HEK293 (cell line): ENCODE results near the gene MISP3.

ENCODE experiments used
- CTCF ChIA-PET: fragments of 350-600 bp; formaldehyde crosslinking; extraction: SDS; loops from one replicate; lab custom pipeline; 2021; ENCODE audit warnings: antibody characterized with exemption; lab: Yijun Ruan, JAX
- POLR2A ChIA-PET: fragments of 300-600 bp; formaldehyde crosslinking; extraction: SDS; loops from one replicate; lab custom pipeline; 2020; ENCODE audit warnings: antibody characterized with exemption, inconsistent platforms; lab: Yijun Ruan, JAX
- H3K27ac ChIP-seq: fragments of 200-500 bp; sonication (Bioruptor generic); 2 replicates; pipeline ENCODE4 v1.5.1; 2014; ENCODE audit warnings: low read depth, low read length, control low read depth, inconsistent platforms; ENCODE audit errors: extremely low read depth
- H3K36me3 ChIP-seq, 2 experiments: fragments of 200-500 bp in 1 of 2; sonication (Bioruptor generic) in 1 of 2; 1 replicate in 1 of 2; 2 replicates in 1 of 2; pipeline ENCODE4 v1.5.1; 2014 to 2017; ENCODE audit warnings: inconsistent platforms in 2 of 2, low read length in 2 of 2; ENCODE audit not compliant: control insufficient read depth in 2 of 2, insufficient read depth in 1 of 2
- H3K4me1 ChIP-seq: fragments of 200-500 bp; sonication (Bioruptor generic); 2 replicates; pipeline ENCODE4 v1.5.1; 2014; ENCODE audit warnings: mild to moderate bottlenecking, low read length, inconsistent platforms; ENCODE audit not compliant: control insufficient read depth, insufficient read depth
- H3K4me3 ChIP-seq: 2 replicates; pipeline ENCODE4 v1.5.1; 2011; ENCODE audit warnings: low read depth, mild to moderate bottlenecking, control low read depth, low read length, moderate library complexity
- H3K9me3 ChIP-seq: fragments of 200-500 bp; sonication (Bioruptor generic); 2 replicates; pipeline ENCODE4 v1.5.1; 2014; ENCODE audit warnings: low read depth, low read length, inconsistent platforms; ENCODE audit not compliant: control insufficient read depth, insufficient read depth
- BCL11A ChIP-seq: fragments of 450-650 bp; formaldehyde crosslinking; IDR thresholded peaks from 2 replicates; pipeline ENCODE4 v1.5.1; 2016; ENCODE audit warnings: low read depth, missing biosample characterization, missing genetic modification characterization
- GFI1B ChIP-seq: fragments of 450-650 bp; formaldehyde crosslinking; IDR thresholded peaks from 2 replicates; pipeline ENCODE4 v1.5.1; 2016; ENCODE audit warnings: missing biosample characterization, missing genetic modification characterization
- ZBTB17 ChIP-seq: fragments of 450-650 bp; formaldehyde crosslinking; IDR thresholded peaks from 2 replicates; pipeline ENCODE4 v1.5.1; 2016; ENCODE audit warnings: missing biosample characterization, missing genetic modification characterization
- ZBTB21 ChIP-seq: fragments of 450-650 bp; formaldehyde crosslinking; IDR thresholded peaks from 2 replicates; pipeline ENCODE4 v1.5.1; 2017; ENCODE audit warnings: missing biosample characterization, missing genetic modification characterization
- ZNF169 ChIP-seq: fragments of 450-650 bp; formaldehyde crosslinking; IDR thresholded peaks from 2 replicates; pipeline ENCODE4 v1.5.1; 2016; ENCODE audit warnings: missing biosample characterization, missing genetic modification characterization
- ZNF324 ChIP-seq: fragments of 450-650 bp; formaldehyde crosslinking; IDR thresholded peaks from 2 replicates; pipeline ENCODE4 v1.5.1; 2016; ENCODE audit warnings: missing biosample characterization, missing genetic modification characterization
- ZNF433 ChIP-seq: fragments of 450-650 bp; formaldehyde crosslinking; IDR thresholded peaks from 2 replicates; pipeline ENCODE4 v1.5.1; 2016; ENCODE audit warnings: missing biosample characterization, missing genetic modification characterization, low read depth
- ZNF600 ChIP-seq: fragments of 450-650 bp; formaldehyde crosslinking; IDR thresholded peaks from 2 replicates; pipeline ENCODE4 v1.5.1; 2016; ENCODE audit warnings: missing biosample characterization, missing genetic modification characterization
- ZNF660 ChIP-seq: fragments of 450-650 bp; IDR thresholded peaks from 2 replicates; pipeline ENCODE4 v1.5.1; 2018; ENCODE audit warnings: missing biosample characterization, mild to moderate bottlenecking, missing genetic modification characterization
- ZSCAN30 ChIP-seq: fragments of 450-650 bp; IDR thresholded peaks from 2 replicates; pipeline ENCODE4 v1.5.1; 2018; ENCODE audit warnings: missing biosample characterization, mild to moderate bottlenecking, missing genetic modification characterization, moderate library complexity
- TF ChIP-seq, protein P1 (sequence below): fragments of 450-650 bp; formaldehyde crosslinking; IDR thresholded peaks from 2 replicates; pipeline ENCODE4 v1.5.1; 2016; ENCODE audit warnings: missing biosample characterization, missing genetic modification characterization
- TF ChIP-seq, protein P2 (sequence below): fragments of 450-650 bp; formaldehyde crosslinking; IDR thresholded peaks from 2 replicates; pipeline ENCODE4 v1.5.1; 2016; ENCODE audit warnings: missing biosample characterization, missing genetic modification characterization, low read depth
- TF ChIP-seq, protein P3 (sequence below): fragments of 450-650 bp; formaldehyde crosslinking; IDR thresholded peaks from 2 replicates; pipeline ENCODE4 v1.5.1; 2017; ENCODE audit warnings: missing biosample characterization, missing genetic modification characterization
- TF ChIP-seq, protein P4 (sequence below): fragments of 450-650 bp; formaldehyde crosslinking; IDR thresholded peaks from 2 replicates; pipeline ENCODE4 v1.5.1; 2016; ENCODE audit warnings: missing biosample characterization, missing genetic modification characterization, borderline replicate concordance
- TF ChIP-seq, protein P5 (sequence below): sonication (generic); formaldehyde crosslinking; IDR thresholded peaks from 2 replicates; pipeline ENCODE4 v1.8.1; 2022; ENCODE audit warnings: mild to moderate bottlenecking, moderate library complexity, missing genetic modification reagents
- TF ChIP-seq, protein P6 (sequence below): fragments of 450-650 bp; formaldehyde crosslinking; optimal IDR thresholded peaks from 2 replicates; pipeline ENCODE3; 2016; ENCODE audit warnings: missing biosample characterization, mild to moderate bottlenecking, missing genetic modification characterization

Gene MISP3

DNA sequence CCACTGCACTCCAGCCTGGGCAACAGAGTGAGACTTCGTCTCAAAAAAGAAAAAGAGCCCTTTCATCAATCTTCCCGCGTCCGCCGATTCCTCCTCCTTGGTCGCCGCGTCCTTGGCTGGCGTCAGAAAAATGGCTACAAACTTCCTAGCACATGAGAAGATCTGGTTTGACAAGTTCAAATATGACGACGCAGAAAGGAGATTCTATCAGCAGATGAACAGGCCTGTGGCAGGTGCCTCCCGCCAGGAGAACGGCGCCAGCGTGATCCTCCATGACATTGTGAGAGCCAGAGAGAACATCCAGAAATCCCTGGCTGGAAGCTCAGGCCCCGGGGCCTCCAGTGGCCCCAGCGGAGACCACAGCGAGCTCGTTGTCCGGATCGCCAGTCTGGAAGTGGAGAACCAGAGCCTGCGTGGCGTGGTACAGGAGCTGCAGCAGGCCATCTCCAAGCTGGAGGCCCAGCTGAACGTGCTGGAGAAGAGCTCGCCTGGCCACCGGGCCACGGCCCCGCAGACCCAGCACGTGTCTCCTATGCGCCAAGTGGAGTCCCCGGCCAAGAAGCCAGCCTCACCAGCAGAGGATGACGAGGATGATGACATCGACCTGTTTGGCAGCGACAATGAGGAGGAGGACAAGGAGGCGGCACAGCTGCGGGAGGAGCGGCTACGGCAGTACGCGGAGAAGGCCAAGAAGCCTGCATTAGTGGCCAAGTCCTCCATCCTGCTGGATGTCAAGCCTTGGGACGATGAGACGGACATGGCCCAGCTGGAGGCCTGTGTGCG is 2.1 kb upstream of the MISP3 start:
- TF ChIP-seq GFI1B (tag by site-specific recombination) (no peak), ZNF169 (tag by site-specific recombination) (no peak), ZNF600 (tag by site-specific recombination) (0 out of 2 replicates have a peak, but pooled peaks have one; percentile 26), ZBTB21 (tag by site-specific recombination) (no peak), ZNF324 (tag by site-specific recombination) (no peak)
- TF ChIP-seq, protein P1, sequence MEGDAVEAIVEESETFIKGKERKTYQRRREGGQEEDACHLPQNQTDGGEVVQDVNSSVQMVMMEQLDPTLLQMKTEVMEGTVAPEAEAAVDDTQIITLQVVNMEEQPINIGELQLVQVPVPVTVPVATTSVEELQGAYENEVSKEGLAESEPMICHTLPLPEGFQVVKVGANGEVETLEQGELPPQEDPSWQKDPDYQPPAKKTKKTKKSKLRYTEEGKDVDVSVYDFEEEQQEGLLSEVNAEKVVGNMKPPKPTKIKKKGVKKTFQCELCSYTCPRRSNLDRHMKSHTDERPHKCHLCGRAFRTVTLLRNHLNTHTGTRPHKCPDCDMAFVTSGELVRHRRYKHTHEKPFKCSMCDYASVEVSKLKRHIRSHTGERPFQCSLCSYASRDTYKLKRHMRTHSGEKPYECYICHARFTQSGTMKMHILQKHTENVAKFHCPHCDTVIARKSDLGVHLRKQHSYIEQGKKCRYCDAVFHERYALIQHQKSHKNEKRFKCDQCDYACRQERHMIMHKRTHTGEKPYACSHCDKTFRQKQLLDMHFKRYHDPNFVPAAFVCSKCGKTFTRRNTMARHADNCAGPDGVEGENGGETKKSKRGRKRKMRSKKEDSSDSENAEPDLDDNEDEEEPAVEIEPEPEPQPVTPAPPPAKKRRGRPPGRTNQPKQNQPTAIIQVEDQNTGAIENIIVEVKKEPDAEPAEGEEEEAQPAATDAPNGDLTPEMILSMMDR (tag by site-specific recombination): no peak
- TF ChIP-seq, protein P2, sequence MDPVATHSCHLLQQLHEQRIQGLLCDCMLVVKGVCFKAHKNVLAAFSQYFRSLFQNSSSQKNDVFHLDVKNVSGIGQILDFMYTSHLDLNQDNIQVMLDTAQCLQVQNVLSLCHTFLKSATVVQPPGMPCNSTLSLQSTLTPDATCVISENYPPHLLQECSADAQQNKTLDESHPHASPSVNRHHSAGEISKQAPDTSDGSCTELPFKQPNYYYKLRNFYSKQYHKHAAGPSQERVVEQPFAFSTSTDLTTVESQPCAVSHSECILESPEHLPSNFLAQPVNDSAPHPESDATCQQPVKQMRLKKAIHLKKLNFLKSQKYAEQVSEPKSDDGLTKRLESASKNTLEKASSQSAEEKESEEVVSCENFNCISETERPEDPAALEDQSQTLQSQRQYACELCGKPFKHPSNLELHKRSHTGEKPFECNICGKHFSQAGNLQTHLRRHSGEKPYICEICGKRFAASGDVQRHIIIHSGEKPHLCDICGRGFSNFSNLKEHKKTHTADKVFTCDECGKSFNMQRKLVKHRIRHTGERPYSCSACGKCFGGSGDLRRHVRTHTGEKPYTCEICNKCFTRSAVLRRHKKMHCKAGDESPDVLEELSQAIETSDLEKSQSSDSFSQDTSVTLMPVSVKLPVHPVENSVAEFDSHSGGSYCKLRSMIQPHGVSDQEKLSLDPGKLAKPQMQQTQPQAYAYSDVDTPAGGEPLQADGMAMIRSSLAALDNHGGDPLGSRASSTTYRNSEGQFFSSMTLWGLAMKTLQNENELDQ (tag by site-specific recombination): no peak
- TF ChIP-seq, protein P3, sequence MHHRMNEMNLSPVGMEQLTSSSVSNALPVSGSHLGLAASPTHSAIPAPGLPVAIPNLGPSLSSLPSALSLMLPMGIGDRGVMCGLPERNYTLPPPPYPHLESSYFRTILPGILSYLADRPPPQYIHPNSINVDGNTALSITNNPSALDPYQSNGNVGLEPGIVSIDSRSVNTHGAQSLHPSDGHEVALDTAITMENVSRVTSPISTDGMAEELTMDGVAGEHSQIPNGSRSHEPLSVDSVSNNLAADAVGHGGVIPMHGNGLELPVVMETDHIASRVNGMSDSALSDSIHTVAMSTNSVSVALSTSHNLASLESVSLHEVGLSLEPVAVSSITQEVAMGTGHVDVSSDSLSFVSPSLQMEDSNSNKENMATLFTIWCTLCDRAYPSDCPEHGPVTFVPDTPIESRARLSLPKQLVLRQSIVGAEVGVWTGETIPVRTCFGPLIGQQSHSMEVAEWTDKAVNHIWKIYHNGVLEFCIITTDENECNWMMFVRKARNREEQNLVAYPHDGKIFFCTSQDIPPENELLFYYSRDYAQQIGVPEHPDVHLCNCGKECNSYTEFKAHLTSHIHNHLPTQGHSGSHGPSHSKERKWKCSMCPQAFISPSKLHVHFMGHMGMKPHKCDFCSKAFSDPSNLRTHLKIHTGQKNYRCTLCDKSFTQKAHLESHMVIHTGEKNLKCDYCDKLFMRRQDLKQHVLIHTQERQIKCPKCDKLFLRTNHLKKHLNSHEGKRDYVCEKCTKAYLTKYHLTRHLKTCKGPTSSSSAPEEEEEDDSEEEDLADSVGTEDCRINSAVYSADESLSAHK (tag by site-specific recombination): no peak
- TF ChIP-seq, protein P4, sequence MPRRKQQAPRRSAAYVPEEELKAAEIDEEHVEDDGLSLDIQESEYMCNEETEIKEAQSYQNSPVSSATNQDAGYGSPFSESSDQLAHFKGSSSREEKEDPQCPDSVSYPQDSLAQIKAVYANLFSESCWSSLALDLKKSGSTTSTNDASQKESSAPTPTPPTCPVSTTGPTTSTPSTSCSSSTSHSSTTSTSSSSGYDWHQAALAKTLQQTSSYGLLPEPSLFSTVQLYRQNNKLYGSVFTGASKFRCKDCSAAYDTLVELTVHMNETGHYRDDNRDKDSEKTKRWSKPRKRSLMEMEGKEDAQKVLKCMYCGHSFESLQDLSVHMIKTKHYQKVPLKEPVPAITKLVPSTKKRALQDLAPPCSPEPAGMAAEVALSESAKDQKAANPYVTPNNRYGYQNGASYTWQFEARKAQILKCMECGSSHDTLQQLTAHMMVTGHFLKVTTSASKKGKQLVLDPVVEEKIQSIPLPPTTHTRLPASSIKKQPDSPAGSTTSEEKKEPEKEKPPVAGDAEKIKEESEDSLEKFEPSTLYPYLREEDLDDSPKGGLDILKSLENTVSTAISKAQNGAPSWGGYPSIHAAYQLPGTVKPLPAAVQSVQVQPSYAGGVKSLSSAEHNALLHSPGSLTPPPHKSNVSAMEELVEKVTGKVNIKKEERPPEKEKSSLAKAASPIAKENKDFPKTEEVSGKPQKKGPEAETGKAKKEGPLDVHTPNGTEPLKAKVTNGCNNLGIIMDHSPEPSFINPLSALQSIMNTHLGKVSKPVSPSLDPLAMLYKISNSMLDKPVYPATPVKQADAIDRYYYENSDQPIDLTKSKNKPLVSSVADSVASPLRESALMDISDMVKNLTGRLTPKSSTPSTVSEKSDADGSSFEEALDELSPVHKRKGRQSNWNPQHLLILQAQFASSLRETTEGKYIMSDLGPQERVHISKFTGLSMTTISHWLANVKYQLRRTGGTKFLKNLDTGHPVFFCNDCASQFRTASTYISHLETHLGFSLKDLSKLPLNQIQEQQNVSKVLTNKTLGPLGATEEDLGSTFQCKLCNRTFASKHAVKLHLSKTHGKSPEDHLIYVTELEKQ (tag by site-specific recombination): no peak
- Histone ChIP-seq H3K9me3 (no peaks in the 10 kb centered on the region), H3K27ac (no peak overlapping the region), H3K4me1 (no peaks in the 10 kb centered on the region), H3K4me3 (no peak overlapping the region), H3K36me3 (no peaks in the 10 kb centered on the region)
- ChIA-PET CTCF (interaction anchor here (0.6 to 6.2 kb wide), 9 partner anchors 9 to 190 kb away, joined by 4 to 80 read pairs (median 6); partner anchors contain the start of genes IL27RA and PALM3), POLR2A (interaction anchor here (0.6 to 1.0 kb wide), 3 partner anchors 28 to 227 kb away, joined by 3 to 4 read pairs (median 3); partner anchors contain the start of gene ASF1B)

DNA sequence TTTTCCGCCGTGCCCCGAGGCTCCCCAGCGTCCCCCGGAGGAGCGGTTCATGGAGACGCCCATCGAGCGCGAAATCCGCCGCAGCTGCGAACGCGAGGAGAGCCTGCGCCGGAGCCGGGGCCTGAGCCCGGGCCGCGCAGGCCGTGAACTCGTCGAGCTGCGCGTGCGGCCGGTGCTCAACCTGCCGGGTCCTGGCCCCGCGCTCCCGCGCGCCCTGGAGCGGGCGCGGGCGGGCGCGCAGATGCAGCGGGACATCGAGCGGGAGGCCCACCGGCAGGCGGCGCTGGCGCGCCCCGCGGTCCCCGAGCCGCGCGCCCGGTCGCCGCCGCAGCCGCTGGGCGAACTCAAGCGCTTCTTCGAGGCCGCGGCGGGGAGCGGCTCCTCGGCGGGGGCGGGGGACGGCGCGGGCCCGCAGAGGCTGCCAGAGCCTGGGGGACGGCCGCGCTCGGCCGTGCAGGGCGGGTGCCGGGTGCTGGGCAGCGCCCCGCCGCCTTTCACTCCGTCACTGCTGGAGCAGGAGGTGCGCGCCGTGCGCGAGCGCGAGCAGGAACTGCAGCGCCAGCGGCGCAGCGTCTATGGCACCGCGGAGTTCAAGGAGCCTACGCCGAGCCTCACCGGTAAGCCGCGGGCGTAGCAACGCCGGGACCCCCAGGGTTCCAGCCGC is 807 bp downstream of the MISP3 start:
- H3K27ac ChIP-seq: peak overlapping the region; percentile 44; the same call in 1 of the 2 replicates
- CTCF ChIA-PET: interaction anchor here (0.6 to 6.2 kb wide), 16 partner anchors 8 to 283 kb away, joined by 3 to 80 read pairs (median 4); partner anchors contain the start of genes IL27RA and PALM3
- POLR2A ChIA-PET: interaction anchor here (0.6 to 1.6 kb wide), 5 partner anchors 16 to 193 kb away, joined by 3 to 11 read pairs (median 4); partner anchors contain the start of genes ASF1B and CC2D1A
- H3K4me3 ChIP-seq: peak overlapping the region; percentile 57
- no peaks in the 10 kb centered on the region for H3K36me3 ChIP-seq
- no peaks in the 10 kb centered on the region for H3K4me1 ChIP-seq
- H3K9me3 ChIP-seq: no peaks in the 10 kb centered on the region
- TF ChIP-seq ZBTB17 (tag by site-specific recombination) (peak; percentile 39; the same call in 1 of the 2 replicates), ZNF433 (tag by site-specific recombination) (no peak), ZNF660 (tag by site-specific recombination) (0 out of 2 replicates have a peak, but pooled peaks have one; percentile 13), ZSCAN30 (tag by site-specific recombination) (0 out of 2 replicates have a peak, but pooled peaks have one; percentile 8), BCL11A (no peak)
- TF ChIP-seq, protein P5, sequence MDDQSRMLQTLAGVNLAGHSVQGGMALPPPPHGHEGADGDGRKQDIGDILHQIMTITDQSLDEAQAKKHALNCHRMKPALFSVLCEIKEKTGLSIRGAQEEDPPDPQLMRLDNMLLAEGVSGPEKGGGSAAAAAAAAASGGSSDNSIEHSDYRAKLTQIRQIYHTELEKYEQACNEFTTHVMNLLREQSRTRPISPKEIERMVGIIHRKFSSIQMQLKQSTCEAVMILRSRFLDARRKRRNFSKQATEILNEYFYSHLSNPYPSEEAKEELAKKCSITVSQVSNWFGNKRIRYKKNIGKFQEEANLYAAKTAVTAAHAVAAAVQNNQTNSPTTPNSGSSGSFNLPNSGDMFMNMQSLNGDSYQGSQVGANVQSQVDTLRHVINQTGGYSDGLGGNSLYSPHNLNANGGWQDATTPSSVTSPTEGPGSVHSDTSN: 0 out of 2 replicates have a peak, but pooled peaks have one; percentile 38
- TF ChIP-seq, protein P6, sequence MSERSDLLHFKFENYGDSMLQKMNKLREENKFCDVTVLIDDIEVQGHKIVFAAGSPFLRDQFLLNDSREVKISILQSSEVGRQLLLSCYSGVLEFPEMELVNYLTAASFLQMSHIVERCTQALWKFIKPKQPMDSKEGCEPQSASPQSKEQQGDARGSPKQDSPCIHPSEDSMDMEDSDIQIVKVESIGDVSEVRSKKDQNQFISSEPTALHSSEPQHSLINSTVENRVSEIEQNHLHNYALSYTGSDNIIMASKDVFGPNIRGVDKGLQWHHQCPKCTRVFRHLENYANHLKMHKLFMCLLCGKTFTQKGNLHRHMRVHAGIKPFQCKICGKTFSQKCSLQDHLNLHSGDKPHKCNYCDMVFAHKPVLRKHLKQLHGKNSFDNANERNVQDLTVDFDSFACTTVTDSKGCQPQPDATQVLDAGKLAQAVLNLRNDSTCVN (tag by site-specific recombination): peak; percentile 77
